NCI-H2081 (cell line): ENCODE results near the gene IRGC.

Experiments used
- DNase-seq, 2 experiments: peaks; one replicate each; lab custom pipeline; 2025; lab: John Stamatoyannopoulos, UW

The IRGC gene

DNA sequence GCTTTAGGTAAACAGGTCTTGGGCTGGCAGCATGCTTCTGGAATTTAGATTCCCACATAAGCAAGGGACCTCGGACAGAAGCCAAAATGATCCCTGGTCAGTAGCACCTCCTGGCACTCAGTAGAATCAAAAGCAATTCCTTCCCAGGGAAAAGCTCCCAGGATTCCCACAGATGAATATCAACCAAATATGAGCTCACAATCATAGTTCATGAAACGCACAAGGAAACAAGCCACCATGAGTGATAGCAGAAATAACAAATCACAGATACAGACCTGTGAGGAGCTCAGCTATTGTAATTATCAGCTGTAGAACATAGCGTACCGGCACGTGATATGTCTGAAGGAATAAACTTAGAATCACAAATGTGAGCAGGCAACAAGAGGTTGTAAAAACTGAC lies 24.1 kb upstream of the IRGC start:
- DNase-seq = no peak

DNA sequence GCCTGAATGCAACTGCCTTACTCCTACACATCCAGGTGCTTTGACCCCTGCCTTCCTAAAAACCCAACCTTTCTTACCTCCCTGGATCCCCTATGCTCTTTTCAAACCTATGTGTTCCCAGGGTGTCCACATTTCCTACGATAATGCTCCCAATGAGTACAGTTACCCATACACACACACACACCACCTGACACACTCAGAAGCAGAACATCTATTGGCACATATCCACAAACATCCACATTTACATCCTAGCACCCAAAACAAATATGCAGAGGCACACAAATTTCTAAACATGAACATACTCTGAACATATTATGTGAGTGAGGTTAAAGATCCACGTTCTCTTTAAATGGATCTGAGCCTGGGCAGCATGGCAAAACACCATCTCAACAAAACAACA lies 23.5 kb upstream of the IRGC start:
- no peak for DNase-seq

DNA sequence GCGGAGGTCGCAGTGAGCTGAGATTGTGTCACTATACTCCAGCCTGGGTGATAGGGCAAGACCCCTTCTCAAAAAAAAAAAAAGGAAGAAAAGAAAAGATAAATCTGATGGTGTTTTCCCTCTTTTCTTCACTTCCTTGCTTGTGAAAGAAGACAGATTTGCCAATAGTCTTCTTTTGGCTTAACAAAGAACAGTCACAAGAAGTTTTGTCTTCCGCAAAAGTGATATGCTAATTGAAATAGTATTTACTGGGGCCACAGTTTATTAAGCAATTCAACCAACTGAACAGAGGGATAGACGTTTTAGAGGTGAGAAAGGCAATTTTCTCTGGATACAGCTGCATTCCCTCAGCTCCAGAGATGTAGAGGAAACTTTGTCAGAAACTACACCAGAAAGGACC lies 23.0 kb upstream of the IRGC start:
- DNase-seq = no peak

DNA sequence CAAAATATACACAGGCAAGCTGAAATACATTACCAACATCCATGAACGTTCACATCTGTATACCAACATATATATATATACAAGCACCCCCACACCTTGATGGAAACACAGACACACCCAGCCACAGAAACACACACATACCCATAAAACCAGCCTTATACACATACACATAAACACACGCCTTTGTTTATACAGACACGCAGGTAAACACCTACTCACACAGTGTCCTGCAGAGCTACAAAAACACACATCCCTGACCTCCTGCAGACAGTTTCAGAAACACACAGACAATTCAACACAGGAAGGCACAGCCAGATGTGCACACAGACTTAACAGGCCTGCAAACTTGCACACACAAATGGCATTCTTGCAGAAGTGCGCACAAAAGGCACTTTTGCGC lies 21.3 kb upstream of the IRGC start:
- peak in 1 of 2 experiments; percentile 7 for DNase-seq

DNA sequence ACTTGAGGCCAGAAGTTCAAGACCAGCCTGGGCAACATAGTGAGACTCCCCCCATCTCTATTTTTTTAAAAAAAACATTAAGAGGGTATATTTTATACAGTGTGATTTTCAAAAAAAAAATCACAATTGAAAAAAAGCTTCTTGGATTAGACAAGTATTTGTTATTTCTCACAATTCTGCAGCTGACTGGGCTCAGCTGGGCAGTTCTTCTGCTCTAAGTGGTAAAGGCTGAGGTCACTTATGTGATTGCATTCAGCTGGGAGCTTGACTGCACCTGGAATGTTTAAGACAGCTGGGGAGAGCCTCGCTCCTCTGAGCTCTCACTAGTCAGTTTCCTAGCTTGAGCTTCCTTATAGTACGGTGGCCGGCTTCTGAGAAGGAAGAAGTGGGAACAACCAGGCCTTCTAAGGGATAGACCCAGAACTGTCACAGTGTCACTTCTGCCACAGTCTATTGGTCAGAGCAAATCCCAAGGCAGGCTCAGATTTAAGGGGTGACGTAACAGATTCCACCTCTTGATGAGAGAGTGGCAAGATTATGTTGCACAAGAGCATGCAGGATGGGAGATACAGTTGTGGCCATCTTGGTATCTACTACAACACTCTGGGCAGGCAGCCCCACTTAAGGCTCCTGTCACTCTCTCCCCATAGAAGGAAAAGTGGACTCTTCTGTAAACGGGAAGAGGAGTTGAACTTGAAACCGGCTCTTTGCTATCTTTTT lies 19.7 kb upstream of the IRGC start:
- DNase-seq = no peak

DNA sequence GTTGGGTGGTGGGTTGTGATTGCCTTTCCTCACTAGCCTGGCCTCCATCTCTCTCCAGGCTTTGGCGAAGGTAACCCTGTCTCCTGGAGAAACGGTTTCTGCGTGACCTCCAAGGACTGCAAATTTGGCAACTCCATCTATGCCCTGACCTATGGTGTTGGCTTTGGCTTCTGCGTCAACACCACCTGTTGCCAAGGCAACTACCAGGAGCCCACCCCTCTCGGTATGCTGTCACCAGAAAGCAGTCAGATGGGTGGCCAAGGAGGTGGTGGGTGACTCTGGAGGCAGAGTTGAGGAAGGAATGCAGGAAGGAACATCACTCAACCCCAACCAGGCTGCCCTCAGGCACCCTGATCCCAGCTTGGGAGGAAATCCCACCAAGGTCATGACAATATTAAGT lies 18.6 kb upstream of the IRGC start:
- no peak for DNase-seq

DNA sequence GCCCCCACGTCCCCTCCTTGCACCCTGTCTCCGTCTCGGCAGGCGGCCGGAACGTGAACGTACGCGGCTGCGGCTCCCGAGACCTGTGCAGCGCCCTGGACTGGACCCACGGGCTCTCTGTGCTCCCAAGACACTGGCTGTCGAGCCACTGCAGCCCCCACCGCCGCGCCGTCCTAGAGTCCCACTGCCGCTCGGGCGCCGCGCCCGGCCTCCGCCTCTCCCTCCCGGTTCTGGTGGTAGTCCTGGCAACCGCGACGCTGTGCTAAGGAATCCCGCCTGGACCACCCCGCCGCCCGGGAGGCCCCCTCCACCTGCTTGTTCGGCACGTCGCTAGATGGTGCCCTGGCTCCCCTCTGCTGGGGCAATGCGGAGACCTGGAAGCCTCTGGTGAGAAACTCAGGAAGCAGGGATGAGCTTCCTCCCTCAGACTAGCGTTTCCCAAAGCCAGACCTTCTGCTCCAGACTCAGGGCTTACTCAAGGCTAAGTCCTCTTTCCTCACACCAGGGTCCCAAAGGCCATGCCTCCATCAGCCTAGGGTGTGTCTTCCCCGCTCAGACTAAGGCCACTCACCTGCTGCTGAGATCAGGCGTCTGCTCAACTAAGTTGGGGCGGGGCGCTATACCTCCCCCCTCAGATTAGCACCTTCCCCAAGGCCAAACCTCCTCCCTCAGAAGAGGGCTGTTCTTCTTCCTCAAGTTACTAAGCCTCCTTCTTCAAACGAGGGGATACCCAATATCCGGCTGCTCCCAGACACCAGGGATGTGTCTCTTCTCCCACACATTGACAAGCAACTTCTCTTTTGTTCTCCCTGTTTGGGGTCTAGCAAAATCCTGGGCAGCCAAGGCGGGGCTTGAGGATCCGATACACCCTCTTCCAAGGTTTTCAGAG lies 16.1 kb upstream of the IRGC start:
- no peak for DNase-seq

DNA sequence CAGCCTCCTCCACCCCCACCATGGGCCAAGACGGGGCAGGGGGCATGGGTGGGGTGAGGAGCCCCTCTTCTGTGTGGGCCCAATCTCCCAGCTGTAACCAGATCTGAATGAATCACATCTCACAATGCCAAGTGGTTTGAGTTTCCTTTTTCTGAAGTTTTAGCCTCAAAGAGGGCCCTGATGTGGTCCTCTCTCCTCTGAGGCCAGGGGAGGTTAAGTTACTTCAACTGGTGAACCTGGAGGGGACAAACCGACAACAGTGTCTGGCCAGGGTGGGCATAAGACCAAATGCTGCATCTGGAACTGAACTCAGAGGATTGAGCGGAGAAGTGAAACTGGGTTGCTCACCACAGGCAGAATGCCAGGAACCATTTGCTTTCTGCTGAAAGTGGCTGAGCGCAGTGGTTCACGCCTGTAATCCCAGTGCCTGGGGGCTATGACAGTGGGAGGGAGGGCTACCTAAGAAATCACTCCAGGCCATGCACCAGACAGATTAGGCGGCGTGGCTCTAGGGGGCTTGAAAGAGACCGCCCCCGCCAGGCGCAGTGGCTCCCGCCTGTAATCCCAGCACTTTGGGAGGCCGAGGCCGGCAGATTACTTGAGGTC lies 15.4 kb upstream of the IRGC start:
- no peak for DNase-seq

DNA sequence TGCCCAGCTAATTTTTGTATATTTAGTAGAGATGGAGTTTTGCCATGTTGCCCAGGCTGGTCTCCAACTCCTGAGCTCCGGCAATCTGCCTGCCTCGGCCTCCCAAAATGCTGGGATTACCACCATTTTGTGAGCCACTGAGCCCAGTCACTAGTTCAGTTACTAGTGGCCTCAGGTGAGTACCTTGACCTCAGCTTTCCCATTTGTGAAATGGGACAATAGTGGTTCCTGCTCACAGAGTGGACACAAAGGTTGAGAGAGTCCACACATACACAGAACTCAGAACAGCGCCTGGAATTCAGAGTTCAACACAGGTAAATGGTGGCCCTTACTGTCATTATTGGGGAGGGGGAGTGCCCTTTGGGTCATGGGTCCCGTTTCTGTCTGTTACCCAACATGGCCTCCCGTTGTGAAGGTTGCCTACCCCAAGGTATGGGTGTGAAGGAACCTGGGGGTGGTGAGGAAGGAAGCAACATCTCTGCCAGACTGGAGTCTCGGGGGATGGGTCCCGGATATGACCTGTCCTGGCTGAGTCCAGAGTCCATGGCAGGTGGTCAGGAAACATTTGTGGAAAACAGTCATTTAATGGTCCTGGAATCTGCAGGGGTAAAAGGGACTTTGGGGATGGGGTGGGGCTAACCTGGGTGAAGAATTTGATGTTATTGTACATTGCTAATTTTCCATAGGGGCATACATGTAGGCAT lies 11.7 kb upstream of the IRGC start:
- DNase-seq = no peak

DNA sequence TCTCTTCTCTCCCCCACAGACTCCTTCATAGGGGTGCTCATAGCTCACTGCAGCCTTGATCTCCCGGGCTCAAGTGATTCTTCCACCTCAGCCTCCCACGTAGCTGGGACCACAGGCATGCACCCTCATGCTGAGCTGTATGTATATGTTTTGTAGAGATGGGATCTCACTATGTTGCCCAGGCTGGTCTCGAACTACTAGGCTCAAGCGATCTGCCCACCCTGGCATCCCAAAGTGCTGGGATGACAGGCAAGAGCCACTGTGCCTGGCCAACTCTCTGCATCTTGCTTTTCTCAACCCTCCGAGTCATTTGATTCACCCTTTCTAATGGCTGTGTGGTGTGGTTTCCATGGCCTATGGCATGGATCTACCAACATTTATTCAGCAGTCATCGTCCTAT lies 10.1 kb upstream of the IRGC start:
- DNase-seq = no peak

DNA sequence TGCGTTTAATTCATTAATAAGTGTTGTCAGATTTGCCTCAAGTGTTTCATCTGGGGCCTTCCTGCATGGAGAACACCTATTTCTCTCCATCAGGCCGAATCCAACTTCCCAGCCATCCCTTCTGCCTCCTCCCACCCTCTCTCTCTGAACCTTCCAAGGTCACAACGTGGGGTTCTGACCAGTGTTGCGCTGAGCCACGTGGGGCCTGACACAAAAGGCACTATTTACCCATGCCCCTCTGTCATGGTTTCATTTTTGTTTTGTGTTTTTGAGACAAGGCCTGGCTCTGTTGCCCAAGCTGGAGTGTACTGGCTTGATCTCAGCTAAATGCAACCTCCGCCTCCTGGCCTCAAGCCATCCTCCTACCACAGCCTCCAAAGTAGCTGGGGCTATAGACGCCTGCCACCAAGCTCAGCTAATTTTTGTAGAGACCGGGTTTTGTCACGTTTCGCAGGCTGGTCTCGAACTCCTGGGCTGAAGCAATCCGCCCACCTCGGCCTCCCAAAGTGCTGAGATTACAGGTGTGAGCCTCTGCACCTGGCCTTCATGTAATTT lies 8.6 kb upstream of the IRGC start:
- DNase-seq = no peak

DNA sequence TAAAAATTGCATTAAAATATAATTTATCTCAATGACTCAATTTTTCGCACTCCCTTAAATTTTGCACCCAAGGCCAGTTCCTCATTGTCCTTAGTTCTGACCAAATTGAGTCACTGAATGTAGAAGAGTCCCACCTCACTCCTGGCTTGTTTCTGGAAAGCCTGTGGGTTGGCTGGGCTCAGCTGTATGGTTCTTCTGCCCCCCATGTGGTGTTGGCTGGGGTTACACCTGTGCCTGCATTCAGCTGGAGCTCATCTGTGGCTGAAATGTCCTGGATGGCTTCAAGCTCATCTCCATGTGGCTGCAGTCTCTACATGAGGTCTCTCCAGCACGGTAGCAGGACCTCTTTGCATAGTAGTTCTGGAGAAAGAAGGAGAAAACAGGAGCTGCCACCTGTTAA lies 7.2 kb upstream of the IRGC start:
- DNase-seq = no peak

DNA sequence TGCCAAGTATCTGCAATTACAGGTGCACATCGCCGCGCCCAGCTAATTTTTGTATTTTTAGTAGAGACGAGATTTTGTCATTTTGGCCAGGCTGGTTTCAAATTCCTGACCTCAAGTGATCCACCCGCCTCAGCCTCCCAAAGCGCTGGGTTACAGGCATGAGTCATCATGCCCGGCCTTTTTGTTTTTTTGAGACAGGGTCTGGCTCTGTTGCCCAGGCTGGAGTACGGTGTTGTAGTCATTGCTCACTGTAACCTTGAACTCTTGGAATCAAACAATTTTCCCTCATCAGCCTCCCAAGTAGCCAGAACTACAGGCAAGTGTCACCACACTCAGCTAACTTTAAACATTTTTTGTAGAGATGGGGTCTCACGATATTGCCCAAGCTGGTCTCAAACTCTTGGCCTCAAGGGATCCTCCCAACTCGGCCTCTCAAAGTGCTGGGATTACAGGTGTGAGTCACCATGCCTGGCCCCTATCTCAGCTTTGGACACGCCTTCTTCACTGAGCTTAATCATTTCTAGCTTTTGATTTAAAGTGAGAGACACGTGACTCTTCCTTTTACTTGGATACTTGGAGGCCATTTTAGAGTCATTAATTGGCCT lies 4.0 kb upstream of the IRGC start:
- no peak for DNase-seq

DNA sequence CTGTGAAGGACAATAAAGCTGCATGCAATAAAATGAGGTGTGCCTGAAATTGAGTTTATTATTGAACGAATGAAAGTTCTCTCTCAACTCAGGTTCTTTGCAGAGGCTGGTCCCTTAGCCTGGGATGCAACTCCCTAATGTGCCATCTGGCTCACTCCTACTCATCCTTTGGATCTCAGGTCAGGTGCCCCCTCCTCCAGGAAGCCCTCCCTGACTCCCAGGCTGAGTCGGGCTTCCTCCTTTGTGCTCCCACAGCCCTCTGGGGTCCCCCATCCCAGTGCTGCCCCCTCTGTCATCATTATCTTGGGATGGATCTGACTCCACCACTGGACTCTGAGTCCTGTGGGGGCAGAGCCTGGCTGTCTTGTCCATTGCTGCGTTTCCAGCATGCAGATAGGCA lies 2.7 kb upstream of the IRGC start:
- DNase-seq = no peak

DNA sequence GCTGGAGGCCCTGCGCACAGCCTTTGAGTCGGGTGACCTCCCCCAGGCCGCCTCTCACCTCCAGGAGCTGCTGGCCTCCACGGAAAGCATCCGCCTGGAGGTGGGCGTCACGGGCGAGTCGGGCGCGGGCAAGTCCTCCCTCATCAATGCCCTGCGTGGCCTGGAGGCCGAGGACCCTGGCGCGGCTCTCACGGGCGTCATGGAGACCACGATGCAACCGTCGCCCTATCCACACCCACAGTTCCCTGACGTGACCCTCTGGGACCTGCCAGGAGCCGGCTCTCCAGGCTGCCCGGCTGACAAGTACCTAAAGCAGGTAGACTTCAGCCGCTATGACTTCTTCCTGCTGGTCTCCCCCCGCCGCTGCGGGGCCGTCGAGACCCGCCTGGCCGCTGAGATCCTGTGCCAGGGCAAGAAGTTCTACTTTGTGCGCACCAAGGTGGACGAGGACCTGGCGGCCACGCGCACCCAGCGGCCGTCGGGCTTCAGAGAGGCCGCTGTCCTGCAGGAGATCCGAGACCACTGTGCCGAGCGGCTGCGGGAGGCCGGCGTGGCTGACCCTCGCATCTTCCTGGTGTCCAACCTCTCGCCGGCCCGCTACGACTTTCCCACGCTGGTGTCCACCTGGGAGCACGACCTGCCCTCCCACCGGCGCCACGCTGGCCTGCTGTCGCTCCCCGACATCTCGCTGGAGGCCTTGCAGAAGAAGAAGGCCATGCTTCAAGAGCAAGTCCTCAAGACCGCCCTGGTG lies 2.9 kb downstream of the IRGC start:
- no peak for DNase-seq

DNA sequence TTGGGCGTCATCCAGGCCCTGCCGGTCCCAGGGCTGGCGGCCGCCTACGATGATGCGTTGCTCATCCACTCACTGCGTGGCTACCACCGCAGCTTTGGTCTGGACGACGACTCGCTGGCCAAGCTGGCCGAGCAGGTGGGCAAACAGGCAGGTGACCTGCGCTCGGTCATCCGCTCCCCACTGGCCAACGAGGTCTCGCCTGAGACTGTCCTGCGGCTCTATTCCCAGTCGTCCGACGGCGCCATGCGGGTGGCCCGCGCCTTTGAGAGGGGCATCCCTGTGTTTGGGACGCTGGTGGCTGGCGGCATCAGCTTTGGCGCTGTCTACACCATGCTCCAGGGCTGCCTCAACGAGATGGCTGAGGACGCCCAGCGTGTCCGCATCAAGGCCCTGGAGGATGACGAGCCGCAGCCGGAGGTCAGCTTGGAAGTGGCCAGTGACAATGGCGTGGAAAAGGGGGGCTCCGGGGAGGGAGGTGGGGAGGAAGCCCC lies 3.5 kb downstream of the IRGC start:
- DNase-seq = no peak

DNA sequence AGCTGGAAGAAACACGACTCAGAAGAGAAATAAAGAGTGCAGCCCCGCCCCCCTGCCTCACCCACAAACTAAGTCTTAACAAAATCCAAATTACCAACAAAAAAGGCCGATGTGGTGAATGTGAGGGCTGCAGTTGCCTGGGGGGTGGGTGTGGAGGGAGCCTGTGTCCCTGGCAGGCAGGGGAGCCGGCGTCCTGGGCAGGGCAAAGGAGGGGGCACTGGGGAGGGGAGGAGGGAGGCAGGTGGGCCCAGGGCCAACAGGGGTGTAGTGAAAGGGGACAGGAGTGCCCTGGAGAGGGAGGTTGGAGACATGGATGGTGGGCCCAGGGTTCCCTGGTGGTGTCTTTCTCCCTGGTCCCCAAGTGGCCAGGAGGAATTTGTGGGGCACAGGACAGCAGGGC lies 4.0 kb downstream of the IRGC start:
- DNase-seq = no peak

DNA sequence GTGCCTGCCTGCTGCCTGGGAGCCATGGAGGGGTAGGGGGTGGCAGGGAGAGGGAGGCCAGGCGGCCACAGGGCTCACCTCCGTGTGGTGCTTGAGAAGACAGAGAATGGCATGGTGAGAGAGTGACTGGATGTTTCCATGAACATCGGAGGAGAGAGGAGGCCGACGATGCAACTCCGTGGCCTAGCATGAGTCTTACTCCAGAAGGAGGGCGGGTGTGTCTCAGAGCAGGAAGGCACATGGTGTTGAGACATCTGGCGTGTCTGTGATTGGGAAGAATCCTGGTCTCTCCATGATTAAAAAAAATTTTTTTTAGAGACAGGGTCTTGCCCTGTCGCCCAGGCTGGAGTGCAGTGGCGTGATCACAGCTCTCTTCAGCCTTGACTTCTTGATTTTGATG lies 5.1 kb downstream of the IRGC start:
- DNase-seq = no peak

DNA sequence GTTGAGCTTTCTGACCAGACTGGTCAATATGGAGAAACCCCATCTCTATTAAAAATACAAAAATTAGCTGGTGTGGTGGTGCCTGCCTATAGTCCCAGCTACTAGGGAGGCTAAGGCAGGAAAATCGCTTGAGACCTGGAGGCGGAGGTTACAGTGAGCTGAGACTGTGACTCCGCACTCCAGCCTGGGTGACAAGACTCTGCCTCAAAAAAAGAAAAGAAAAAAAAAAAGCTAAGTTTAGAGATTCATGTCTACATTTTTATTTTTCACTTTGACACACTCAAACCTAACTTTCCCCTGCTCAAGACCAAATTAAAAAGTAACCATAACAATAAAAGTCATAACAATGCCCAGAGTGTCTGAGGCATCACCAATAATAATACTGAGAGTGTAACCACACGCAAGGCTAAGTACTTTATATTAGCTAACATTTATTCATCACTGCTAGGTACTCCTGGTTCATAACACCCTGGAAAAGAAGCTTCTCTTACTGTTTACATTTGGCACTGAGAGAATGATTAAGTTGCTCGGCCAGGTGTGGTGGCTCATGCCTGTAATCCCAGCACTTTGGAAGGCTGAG lies 5.7 kb downstream of the IRGC start:
- DNase-seq = no peak

DNA sequence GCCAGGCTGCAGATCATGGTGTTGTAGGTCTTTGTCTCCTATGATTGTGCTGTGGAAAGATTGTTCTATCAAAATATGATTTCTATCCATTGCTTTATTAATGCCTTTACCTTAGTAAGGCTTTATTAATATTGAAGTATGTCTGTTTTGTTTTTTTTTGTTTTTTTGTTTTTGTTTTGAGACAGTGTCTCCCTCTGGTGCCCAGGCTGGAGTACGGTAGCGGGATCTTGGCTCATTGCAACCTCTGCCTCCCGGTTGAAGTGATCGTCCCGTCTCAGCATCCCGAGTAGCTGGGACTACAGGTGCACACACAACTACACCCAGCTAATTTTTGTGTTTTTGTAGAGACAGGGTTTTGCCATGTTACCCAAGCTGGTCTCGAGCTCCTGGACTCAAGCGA lies 7.7 kb downstream of the IRGC start:
- no peak for DNase-seq

DNA sequence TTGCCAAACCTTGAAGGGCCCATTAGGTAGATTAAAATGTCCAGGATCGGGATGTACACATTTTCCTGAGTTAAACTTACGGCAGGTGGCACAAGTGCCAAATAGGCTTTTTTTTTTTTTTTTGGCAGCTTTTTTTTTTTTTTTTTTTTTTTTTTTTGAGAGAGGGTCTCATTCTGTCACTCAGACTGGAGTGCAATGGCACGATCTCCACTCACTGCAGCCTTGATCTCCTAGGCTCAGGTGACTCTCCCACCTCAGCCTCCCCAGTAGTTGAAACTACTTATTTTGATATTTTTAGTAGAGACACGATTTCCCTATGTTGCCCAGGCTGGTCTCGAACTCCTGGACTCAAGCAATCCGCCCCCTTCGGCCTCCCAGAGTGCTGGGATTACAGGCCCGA lies 9.0 kb downstream of the IRGC start:
- no peak for DNase-seq
